ENCODE measurements around the gene ITGAD.
"Not testable (repeated sequence)": the region's sequence is repeated elsewhere in the genome, so short reads cannot be mapped to it uniquely, and the experiment has no call there.

Gene ITGAD

DNA sequence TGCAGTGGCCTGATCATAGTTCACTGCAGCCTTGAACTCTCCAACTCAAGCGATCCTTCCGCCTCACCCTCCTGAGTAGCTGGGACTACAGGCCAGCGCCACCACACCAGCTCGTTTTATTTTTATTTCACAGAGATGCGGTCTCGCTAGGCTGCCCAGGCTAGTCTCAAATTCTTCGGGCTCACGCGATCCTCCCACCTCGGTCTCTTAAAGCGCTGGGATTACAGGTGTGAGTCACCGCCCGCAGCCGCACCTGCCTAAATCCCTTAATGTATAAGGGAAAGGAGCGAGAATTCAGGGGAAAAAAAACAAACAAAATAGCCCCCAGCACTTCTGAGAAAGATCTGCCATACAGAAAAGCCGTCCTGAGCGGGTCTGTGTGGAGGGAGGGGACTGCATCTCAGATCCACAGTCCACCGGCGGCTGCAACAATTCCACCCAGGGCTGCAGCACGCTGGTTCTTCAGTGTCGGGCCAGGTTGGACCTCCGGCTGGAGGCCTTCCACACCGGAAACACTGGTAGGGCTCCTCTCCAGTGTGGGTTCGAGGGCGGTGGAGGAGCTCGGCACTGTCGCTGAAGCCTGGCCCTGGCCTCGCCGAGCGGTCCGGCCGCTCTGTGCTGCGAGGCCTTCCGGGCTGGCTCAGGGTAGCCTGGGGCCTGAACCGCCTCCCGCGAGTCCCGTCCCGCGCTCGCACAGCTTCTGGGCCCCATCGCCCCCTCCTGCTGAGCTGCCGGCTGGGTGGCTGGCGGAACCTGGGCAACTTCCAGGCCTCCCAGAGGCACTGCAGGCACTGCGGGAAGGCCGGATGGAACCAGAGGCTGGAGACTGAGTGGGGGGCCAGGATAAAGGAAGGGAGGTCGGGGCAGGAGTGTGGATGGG, 42.4 kb downstream of the ITGAD start:
- no peak for DNase-seq

DNA sequence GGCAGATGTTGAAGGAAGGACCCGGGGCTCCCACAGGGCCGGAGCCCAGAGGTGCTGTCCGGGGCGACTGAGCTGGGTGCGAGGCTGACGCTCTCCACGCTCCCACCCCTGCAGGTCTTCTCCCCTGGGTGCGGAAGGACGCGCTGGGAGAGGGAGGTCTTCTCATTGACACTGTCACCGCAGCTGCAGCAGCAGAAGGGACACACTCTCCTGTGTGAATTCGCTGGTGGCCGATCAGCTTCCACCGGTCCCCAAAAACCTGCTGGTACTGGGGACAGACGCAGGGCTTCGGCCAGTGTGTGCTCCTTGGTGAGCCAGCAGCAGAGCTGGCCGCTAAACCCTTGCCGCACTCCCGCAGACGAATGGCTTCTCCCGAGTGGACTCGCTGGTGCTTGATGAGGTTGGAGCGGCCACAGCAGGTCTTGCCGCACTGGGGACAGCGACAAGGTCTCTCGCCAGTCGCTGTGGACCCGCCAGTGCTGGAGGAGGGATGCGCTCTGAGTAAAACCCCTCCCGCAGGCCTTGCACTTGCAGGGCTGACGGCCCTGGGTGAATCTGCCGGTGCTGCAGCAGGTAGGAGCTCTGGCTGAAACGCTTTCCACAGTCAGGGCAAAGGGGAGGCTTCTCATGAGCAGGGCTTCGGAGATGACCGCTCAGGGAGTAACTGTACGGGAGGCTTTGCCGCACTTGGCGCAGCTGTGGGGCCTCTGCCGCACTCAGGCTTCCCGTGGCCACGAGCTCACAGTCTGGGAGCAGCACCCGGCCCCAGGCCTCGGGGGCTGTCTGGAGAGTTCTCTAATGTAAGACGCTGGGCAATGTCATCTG, 43.3 kb downstream of the ITGAD start:
- no peak for DNase-seq

DNA sequence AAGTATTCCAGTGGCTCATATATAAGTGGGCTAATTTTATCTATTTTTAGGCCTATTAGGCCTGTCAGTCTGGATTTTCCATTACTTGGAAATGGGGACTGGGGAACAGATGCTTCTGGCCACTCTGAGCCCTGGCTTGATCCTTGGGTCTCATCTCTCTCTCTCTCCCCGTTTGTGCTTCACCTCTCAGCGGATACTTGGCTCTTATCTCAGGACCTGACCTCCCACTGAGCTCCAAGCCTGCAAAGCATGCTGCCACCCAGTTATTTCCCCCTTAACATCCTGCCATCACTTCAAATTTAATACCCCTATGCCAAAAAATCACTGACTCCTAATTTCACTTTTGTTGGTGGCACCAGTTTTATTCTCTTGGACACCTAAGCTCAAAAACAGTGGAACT, 45.3 kb downstream of the ITGAD start:
- DNase-seq: no peak

DNA sequence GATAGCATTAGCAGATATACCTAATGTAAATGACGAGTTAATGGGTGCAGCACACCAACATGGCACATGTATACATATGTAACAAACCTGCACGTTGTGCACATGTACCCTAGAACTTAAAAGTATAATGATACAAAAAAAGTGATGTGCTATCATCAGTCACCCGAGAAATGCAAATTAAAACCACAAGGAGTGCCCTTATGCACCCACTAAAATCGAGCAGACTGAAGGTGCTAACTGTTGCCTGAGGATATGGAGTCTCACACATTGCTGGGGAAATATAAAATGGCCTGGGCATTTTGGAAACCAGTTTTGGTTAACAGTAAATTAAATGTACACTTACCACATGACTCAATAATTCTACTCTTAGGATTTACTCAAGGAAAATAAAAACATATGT, 45.9 kb downstream of the ITGAD start:
- DNase-seq: not testable (repeated sequence)

DNA sequence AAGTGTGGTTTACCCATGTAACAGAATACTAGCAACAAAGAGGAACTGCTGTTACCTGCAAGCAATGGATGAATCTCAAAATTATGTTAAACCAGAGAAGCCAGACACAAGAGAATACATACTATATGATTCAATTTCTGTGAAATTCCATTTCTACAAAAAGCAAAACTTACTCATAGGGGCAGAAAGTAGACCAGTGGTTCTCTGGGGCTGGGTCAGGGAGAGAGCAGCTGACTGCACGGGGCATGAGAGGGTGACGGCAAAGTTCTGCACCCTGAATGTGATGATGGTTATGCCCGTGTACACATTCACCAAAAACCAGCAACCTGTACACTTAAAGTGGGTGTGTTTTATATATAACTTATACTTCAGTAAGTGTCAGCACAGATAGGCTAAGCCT, 46.4 kb downstream of the ITGAD start:
- DNase-seq: no peak

DNA sequence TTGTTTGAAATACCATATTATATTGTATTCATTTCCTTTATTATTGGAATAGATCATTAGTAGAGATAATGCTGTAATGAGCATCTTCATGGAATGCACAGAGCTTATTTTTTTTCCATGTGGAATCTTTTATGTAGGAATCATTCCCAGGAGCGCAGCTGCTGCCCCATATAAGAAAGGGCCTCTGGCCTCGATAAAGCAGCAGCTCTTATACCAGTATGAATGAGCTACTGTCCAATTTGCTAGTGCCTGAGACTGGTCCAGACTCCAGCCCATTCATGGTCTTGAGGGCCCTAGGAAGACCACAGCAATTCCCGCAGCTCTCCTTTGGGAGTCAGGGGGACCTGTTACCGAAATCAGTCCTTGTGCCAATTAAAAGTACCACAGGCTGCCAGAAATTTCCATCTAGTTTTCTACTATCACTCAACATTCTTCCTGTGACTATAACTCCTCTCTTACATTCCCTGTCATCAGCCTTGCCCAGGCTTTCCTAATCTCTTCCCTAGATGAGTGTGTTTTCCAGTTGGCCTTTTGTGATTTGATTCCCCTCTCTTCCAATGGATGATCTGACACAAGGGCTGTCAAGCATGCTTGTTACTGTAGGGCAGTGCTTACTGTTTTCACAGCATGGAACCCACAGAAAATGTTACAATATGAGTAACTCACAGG, 47.5 kb downstream of the ITGAD start:
- DNase-seq: no peak

DNA sequence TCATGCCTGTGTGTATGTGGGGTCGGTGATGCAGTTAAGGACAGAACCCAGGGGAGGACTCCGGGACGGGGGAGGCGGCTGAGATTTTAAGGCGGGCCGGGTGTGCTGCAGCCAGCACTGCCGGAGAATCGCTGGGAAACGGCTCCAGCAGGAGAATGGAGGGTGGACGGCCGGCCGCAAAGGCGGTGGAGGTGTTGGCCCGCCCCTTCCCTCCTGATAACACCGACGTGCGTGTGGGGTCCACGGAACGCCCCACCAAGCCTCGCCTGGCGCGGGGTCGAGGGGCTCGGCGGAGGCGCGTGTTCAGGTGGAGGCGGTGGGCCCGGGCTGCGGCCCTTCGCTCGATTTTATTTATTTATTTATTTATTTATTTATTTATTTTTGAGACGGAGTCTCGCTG, 48.8 kb downstream of the ITGAD start:
- no peak for DNase-seq

DNA sequence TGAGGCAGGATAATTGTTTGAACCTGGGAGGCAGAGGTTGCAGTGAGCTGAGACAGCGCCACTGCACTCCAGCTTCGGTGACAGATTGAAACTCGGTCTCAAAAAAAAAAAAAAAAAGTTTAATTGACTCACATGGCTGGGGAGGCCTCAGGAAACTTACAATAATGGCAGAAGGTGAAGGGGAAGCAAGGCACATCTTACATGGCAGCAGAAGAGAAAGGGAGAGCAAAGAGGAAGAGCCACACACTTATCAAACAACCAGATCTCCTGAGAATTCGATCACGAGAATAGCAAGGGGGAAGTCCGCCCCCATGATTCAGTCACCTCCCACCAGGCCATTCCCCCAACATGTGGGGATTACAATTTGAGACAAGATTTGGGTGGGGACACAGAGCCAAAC, 52.8 kb downstream of the ITGAD start:
- not testable (repeated sequence) for DNase-seq

DNA sequence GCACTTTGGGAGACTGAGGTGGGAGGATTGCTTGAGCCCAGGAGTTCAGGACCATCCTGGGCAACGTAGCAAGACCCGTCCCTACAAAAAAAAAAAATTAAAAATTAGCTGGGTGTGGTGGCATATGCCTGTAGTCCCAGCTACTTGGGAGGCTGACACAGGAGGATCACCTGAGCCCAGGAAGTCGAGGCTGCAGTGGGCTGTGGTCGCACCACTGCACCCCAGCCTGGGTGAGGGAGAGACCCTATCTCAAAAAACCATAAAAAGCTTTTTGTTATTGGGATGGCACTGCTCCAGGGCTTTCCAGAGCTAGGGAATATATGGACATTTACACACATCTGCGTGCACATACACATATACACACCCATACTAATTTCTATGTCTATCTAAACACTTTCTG, 58.1 kb downstream of the ITGAD start:
- DNase-seq: no peak

DNA sequence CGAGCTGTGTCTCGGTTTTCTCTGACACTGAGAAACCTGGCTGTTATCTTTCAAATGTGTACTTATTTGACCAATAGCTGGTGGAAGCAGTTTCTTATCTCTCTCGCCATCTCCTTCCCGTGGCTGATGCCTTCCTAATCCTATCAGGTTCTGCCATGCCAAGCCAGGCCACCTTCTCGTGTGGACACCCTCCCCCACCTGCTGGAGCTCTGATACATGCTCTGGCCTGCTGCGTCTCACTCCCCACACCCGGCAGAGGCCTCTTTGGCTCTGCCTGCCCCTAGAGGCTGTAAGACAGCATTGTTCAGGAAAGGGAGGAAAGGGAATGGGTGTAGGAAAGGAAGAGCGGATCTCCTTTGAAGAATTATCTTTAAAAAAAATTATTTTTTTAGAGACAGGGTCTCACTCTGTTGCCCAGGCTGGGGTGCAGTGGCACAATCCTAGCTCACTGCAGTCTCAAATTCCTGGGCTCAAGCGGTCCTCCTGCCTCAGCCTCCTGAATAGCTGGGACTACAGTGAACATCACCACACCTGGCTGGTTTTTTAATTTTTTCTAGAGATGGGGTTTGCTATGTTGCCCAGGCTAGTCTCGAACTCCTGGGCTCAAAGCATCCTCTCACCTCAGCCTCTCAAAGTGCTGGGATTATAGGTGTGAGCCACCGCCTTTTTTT, 58.7 kb downstream of the ITGAD start:
- DNase-seq: peak; percentile 68

DNA sequence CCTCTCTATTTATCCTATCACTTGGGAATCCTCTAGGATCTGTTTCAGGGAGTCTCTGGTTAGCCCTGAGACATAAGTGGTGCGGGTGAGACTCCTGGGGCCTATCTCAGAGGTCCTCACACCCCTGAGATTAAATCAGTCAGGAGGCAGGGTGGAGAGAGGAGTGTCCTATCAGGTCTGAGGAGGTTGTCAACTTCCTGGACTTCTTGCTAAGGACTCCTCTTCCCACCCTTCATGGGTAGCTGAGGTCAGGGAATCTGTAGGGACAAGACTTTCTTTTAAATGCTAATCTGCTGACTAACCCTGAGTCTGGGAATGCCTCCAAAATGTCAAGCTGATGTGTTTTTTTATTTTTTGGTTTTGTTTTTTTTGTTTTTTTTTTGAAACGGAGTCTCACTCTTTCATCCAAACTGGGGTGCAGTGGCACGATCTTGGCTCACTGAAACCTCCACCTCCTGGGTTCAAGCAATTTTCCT, 59.5 kb downstream of the ITGAD start:
- no peak for DNase-seq

DNA sequence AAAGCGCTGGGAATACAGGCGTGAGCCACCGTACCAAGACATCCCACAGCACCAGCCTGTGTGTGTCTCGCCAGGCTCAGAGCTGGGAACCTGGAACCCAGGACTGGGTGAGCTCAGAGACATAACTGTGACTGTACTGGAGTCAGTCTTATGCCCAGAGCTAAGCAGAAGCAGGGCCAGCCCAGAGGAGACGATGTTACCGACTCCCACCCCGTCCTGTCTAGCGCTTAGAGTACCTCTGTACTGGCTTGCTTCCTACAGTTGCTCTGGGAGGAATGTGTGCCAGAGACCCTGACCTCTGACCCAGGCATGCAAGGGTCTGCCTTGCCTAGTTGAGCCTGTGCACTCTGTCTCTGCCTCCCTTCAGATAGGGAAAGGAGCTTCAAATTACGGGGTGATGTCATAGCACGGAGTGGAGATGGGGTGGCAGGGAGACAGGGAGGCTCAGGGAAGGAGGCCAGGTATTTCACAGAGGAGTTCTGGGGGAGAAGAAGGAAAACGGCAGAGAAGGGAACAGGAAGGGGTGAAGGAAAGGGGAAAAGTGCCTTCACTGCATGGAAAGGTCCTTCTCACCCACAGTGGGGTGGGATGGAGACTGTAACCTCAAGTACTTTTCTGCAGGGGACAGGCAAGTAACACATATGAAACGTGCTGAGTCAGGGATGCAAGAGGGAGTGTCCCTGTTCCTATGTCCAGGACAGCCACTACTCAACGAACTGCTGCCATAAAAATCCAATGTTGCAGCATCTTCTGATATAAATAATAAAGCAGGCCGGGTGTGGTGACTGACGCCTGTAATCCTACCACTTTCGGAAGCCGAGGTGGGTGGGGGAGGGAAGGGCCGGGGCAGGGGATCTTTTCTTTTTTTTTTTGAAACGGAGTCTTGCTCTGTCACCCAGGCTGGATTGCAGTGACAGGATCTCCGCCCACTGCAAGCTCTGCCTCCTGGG, 60.4 kb downstream of the ITGAD start:
- no peak for DNase-seq

DNA sequence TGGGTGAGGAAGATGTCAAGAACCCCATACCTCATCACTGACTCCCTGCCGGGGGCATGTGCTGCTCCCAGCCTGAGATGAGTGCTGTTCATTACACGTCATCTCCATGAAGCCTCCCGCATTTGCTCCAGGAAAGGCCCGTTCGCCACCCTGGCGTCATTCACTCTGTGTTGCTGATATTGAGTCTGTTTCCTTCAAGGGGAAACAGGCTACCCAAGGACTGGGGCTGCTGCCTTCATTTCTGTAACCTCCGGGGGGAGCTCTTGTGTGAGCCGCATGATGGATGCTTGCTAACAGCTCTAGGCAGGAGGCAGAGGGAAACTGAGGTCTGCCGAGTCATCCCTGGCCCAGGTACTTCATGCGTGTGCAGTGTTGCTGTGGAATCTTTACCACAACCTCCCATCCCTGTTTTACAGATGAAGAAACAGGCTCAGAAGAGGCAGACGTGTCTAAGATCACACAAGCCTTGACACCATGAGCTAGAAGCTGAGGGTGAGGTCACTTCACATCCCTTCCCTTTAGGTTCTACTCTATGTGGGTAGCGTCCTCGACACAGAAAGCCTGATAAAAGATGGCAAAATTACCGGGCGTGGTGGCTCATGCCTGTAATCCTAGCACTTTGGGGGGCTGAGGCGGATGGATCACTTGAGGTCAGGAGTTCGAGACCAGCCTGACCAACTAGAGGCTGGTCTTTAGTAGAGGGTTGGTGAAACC, 62.6 kb downstream of the ITGAD start:
- DNase-seq: peak; percentile 12

DNA sequence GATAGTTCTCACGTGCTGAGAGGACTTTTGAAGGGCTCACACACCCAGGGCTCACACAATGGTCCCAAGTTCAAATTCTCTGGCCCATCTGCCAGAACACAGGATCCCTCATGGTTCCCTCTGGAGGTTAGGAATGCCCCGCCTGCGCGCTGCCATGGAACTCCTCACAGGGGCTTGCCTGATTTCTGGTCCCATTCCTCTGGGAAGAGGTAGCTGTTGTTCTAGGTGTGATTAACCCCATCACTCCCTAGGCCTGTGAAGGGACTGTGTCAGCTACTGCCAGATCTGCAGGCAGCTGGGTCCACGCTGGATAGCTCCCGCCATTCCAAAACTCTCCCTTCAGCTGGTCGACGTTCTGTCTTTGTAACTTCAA, 63.8 kb downstream of the ITGAD start:
- no peak for DNase-seq

DNA sequence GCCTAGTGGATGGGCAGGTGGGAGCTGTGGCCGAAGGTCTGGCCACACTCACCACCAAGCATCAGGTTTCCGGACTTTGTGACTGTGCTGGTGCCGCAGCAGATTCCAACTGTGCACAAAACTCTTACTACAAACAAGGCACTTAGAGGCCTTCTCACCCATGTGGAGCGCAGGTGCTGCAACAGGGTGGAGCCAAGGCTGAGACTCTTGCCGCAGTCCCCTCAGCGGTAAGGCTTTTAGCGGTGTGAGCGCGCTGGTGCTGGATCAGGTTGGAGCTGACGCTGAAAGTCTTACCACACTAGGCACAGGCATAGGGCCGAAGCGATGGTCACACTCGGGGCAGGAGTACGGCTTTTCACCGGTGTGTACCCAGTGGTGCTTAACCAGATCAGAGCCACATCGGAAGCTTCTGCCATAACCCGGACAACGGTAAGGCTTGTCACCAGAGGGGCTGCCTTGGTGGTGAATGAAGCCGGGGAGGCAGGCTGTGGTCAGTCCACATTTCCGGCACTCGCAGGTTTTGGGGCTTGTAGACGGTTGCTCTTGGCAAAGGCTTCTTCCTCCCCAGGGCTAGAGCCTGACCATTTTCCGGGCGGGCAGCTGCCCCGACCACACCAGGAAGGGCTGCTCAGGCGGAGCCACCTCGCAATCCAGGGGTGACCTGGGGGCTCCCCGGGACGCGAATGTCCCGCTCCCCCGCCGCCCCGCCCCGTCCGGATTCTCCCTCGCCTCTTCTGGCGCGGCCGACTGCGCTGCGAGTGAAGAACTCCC, 65.1 kb downstream of the ITGAD start:
- no peak for DNase-seq

DNA sequence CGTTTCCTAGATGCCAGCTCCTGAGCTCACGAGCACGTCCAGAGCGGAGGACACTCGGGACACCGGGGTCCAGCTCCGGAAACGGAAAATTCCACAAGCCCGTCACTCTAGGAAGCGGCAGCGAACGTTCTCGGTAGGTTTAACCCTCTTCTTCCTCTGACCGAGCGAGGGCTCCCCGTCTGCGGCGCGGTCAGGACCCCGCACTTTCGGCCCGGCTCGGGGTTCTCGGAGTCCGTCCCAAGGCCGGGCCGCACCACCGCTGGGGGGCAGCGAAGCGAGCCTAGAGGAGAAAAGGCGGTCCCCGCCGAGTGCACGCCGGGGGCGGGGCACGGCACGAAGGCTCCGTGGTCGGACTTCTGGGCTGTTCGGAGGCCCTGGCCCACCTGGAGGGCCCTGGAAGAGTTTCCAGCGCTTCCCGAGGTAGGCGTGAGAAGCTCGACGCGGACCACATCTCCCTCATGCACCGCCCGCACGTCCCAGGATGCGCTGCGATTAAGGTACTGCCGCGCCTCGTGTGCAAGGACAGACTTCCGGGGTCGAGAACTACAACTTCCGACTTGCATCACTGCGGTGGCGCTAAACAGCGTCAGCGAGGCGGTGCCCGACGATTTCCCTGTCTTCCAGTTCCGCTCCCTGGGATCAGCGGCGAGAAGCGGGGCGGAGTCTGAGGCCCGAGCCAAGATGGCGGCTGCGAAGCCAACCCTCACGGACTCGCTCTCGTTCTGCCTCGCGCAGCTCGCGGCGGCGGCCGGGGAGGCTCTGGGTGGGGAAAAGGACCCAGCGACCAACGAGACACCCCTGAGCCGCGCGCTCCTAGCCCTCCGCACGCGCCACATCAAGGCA, 65.9 kb downstream of the ITGAD start, which contains the start of gene ARMC5:
Gene ARMC5, plus strand, starts transcription at position 658 of the 843 bp plus-strand sequence. Its CDS starts 24 bp downstream, at position 682.
- peak; percentile 88 for DNase-seq

DNA sequence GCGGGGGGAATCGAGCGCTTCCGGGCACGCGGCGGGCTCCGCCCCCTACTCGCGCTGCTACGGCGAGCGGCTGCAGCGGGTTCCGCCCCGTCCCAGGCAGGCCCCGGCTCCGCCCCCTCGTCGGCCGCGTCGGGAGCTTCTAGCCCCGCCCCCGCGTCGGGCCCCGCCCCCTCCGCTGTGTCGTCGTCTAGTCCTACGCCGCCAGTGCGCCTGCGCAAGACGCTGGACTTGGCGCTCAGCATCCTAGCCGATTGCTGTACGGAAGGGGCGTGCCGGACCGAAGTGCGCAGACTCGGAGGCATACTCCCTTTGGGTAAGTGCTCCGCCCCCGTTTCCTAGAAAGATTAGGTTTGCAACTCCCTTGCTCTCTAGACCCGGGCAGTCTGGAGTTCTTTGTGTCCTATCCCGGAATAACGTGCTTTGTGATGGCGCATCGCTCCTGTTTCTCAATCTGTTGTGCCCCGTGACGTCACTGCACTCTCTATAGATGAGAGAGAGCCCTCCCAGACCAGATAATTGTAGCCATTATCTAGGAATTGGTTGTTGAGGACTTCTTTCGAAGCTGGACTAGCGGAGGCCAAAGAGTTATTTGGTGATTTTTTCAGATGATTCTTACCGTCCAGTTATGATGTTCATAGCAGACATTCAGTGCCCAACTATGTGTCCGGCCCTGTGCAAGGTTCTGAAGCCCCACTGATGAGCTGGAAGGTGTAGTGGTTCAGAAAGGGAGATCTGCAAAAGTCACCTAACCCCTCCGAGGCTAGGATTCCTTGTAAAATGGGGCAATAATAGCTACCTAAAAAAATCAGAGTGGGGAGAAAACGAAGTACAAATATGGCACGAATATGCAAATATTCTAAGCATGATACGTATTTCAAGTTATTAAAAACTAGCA, 66.8 kb downstream of the ITGAD start:
- DNase-seq: peak; percentile 97

DNA sequence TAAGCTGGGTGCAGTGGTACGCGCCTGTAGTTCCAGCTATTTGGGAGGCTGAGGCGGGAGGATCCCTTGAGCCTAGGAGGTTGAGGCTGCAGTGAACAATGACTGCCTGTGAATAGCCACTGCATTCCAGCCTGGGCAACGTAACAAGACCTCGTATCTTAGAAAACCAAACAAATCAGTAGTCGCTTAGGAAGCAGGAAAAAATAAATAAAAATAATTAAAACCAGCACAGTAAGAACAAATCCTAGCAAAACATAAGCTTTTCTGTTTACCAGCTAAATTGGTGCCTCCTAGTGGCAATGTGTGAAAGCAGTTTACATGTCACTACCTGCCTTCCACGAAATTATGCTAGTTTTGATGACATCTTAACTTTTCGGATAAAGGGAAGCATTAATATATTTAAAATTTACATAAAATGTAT, 67.5 kb downstream of the ITGAD start:
- no peak for DNase-seq

Data from DMS 273 treated with DMSO at 0.1 percent for 48 hours (cell line).